HepG2 (cell line): ENCODE data around the gene DCDC1. TPM values are rescaled to one million over a fixed set of nuclear protein-coding genes. Genes with fewer than 3 reads are reported as not detected.

Source experiments
- ETV5 ChIP-seq: IDR thresholded peaks from 2 replicates; pipeline ENCODE4 v1.6.1; 2018; ENCODE audit warnings: missing biosample characterization, missing genetic modification reagents, inconsistent platforms, borderline replicate concordance
- FIP1L1 ChIP-seq: fragments of 200-400 bp; formaldehyde crosslinking; IDR thresholded peaks from 2 replicates; pipeline ENCODE4 v1.6.1; 2018; ENCODE audit warnings: low read depth, mild to moderate bottlenecking, low read length, moderate library complexity, borderline replicate concordance; ENCODE audit not compliant: insufficient read depth
- ZSCAN9 ChIP-seq: IDR thresholded peaks from 2 replicates; pipeline ENCODE4 v1.6.1; 2016; ENCODE audit warnings: borderline replicate concordance
- polyA plus RNA-seq, 8 experiments: library from polyadenylated mRNA; depleted of rRNA in 3 of 8; stranded (reverse) in 7 of 8; unstranded in 1 of 8; fragments of >200 nt; fragmentation: Illumina TruSeq in 4 of 8; extraction: Trizol in 4 of 8; gene quantifications; 2 replicates each; pipeline versions ENCODE4 v1.2.1 to v1.2.3, GENCODE V29; 2011 to 2016; ENCODE audit warnings: low read depth in 4 of 8, missing spikeins in 1 of 8, mixed read lengths in 1 of 8; ENCODE audit not compliant: insufficient read depth in 1 of 8
- total RNA-seq, 5 experiments: library from RNA; depleted of rRNA; stranded (reverse); fragments of >200 nt; fragmentation: Illumina TruSeq; extraction: Trizol; gene quantifications; 2 replicates each; pipeline ENCODE4 v1.2.3, GENCODE V29; 2016; ENCODE audit warnings: low read depth in 1 of 5
- TF ChIP-seq, protein P1 (sequence below): sonication (generic); formaldehyde crosslinking; IDR thresholded peaks from 2 replicates; pipeline ENCODE4 v1.5.1; 2020; ENCODE audit warnings: missing genetic modification reagents, mild to moderate bottlenecking, borderline replicate concordance
- TF ChIP-seq, protein P2 (sequence below): sonication (generic); formaldehyde crosslinking; IDR thresholded peaks from 2 replicates; pipeline ENCODE4 v1.4.0; 2020; ENCODE audit warnings: missing genetic modification reagents, borderline replicate concordance
- TF ChIP-seq, protein P3 (sequence below): sonication (generic); formaldehyde crosslinking; IDR thresholded peaks from 2 replicates; pipeline ENCODE4 v1.8.0; 2022; ENCODE audit warnings: mild to moderate bottlenecking, missing genetic modification reagents, borderline replicate concordance

Gene DCDC1
- total and polyA plus RNA-seq, 2 of the 13 experiments (the other 11 are each of a cell fraction or from before 2014, with no cell fraction given) = 0.12 to 0.27 TPM

DNA sequence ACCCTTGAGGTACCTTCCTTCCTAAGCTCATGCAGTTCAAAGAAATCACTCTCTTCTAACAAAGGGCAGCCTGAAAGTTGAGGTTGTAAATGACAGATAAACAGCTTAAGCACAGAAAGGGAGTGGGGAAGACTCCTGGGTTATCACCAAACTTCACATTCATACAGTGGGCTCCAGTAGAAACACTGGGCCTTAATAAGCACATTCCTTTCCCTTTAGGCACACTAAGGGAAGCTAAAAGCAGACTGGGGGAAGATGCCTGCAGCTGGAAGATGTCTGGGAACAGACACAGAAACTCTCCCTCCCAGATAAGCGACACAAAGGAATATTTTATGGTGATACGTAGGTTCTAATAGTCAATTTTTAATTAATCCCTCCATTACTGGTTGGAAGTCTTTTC, 433.0 kb downstream of the DCDC1 start (continued):
- no peak for TF ChIP-seq ZSCAN9
- TF ChIP-seq, protein P1, sequence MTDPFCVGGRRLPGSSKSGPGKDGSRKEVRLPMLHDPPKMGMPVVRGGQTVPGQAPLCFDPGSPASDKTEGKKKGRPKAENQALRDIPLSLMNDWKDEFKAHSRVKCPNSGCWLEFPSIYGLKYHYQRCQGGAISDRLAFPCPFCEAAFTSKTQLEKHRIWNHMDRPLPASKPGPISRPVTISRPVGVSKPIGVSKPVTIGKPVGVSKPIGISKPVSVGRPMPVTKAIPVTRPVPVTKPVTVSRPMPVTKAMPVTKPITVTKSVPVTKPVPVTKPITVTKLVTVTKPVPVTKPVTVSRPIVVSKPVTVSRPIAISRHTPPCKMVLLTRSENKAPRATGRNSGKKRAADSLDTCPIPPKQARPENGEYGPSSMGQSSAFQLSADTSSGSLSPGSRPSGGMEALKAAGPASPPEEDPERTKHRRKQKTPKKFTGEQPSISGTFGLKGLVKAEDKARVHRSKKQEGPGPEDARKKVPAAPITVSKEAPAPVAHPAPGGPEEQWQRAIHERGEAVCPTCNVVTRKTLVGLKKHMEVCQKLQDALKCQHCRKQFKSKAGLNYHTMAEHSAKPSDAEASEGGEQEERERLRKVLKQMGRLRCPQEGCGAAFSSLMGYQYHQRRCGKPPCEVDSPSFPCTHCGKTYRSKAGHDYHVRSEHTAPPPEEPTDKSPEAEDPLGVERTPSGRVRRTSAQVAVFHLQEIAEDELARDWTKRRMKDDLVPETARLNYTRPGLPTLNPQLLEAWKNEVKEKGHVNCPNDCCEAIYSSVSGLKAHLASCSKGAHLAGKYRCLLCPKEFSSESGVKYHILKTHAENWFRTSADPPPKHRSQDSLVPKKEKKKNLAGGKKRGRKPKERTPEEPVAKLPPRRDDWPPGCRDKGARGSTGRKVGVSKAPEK (CRISPR knock-in tag) = no peak
- no peak for TF ChIP-seq ETV5 (CRISPR knock-in tag)
- no peak for TF ChIP-seq FIP1L1
- TF ChIP-seq, protein P2, sequence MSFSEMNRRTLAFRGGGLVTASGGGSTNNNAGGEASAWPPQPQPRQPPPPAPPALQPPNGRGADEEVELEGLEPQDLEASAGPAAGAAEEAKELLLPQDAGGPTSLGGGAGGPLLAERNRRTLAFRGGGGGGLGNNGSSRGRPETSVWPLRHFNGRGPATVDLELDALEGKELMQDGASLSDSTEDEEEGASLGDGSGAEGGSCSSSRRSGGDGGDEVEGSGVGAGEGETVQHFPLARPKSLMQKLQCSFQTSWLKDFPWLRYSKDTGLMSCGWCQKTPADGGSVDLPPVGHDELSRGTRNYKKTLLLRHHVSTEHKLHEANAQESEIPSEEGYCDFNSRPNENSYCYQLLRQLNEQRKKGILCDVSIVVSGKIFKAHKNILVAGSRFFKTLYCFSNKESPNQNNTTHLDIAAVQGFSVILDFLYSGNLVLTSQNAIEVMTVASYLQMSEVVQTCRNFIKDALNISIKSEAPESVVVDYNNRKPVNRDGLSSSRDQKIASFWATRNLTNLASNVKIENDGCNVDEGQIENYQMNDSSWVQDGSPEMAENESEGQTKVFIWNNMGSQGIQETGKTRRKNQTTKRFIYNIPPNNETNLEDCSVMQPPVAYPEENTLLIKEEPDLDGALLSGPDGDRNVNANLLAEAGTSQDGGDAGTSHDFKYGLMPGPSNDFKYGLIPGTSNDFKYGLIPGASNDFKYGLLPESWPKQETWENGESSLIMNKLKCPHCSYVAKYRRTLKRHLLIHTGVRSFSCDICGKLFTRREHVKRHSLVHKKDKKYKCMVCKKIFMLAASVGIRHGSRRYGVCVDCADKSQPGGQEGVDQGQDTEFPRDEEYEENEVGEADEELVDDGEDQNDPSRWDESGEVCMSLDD (CRISPR knock-in tag) = no peak
- TF ChIP-seq, protein P3, sequence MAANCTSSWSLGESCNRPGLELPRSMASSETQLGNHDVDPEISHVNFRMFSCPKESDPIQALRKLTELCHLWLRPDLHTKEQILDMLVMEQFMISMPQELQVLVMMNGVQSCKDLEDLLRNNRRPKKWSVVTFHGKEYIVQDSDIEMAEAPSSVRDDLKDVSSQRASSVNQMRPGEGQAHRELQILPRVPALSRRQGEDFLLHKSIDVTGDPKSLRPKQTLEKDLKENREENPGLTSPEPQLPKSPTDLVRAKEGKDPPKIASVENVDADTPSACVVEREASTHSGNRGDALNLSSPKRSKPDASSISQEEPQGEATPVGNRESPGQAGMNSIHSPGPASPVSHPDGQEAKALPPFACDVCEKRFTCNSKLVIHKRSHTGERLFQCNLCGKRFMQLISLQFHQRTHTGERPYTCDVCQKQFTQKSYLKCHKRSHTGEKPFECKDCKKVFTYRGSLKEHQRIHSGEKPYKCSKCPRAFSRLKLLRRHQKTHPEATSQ (CRISPR knock-in tag) = no peak
